Measurements from ENCODE around the gene BROX. TPM values are rescaled to one million over a fixed set of nuclear protein-coding genes. Genes with fewer than 3 reads are reported as not detected.

BROX gene
- total and polyA plus RNA-seq, 7 donors = 22.0 to 61.7 (median 38.2) TPM

DNA sequence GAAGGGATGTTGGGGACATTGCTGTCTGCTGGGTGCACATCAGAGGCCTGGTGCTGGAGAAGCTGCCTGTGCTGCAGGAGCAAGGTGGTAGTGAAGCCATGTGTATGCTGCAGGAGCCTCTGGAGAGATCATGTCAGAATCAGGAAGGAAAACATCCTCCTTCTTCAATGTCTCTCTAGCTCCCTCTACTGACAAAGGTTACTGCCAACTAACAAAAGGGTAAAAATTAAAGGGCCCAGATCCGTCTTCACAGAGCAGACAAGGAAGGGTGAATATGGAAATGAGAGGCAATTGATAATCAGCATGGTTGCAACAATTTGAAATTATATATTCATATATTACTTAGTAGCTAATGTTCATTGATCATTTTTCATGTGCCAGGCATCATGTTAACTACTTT lies 56.8 kb downstream of the BROX start:
- no peaks in the 10 kb centered on the region for H3K36me3 ChIP-seq
- H3K4me3 ChIP-seq = no peak overlapping the region
- WGBS, 2 donors = 44 to 84% methylated on average over 1 of the region's 1 CpG
- peaks cover 0 to 6% (median 2%) of the 10 kb centered on the region in 4 donors for H3K9me3 ChIP-seq
- H3K4me1 ChIP-seq = peaks cover 0 to 21% (median 0%) of the 10 kb centered on the region in 4 donors
- H3K27me3 ChIP-seq = no peaks in the 10 kb centered on the region
- TF ChIP-seq, protein P1, sequence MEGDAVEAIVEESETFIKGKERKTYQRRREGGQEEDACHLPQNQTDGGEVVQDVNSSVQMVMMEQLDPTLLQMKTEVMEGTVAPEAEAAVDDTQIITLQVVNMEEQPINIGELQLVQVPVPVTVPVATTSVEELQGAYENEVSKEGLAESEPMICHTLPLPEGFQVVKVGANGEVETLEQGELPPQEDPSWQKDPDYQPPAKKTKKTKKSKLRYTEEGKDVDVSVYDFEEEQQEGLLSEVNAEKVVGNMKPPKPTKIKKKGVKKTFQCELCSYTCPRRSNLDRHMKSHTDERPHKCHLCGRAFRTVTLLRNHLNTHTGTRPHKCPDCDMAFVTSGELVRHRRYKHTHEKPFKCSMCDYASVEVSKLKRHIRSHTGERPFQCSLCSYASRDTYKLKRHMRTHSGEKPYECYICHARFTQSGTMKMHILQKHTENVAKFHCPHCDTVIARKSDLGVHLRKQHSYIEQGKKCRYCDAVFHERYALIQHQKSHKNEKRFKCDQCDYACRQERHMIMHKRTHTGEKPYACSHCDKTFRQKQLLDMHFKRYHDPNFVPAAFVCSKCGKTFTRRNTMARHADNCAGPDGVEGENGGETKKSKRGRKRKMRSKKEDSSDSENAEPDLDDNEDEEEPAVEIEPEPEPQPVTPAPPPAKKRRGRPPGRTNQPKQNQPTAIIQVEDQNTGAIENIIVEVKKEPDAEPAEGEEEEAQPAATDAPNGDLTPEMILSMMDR (IDR thresholded peaks at IDR 0.05) = no peak
- TF ChIP-seq EP300 (IDR thresholded peaks at IDR 0.05) (no peak), POLR2AphosphoS5 (IDR thresholded peaks at IDR 0.05) (no peak), POLR2A (IDR thresholded peaks at IDR 0.05) (no peak)
- no peak for DNase-seq
- H3K27ac ChIP-seq = peak overlapping the region in 3 of 4 donors; percentile 46 to 75 (median 56)
- intact Hi-C loops (cut with DNase I) = loop anchor here (2.0 kb wide), 1 partner anchor 14 kb away; no protein-coding TSS in a partner anchor

DNA sequence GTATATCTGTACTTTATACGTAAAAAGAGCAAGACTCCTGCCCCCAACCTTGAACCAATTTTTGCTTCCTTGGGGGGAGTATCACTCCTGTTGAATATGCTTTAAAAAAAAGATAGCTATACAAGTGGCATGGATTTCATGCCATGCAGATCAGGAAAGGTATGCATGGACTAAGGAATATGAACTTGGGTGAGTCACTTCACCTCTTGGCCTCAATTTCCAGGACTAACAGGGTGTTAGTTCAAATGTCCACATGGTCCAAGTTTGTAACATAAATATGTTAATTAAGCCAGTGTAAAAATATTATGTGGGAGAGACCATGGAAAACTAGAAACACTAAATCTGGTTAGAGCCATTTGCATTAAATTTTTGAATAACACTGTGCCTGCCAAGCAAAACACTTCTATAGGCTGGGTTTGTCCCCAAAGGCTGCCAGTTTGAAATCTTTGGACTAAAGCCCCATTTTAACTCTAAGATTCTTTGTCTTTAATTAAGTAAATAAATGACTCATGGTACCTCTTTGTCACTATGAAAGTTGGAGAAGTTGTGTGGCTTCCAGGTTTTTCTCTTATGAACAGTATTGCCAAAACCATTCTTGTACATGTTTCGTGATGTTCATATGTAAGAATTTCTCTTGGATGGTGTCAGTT lies 57.7 kb downstream of the BROX start:
- Histone ChIP-seq H3K4me1 (peaks cover 0 to 21% (median 0%) of the 10 kb centered on the region in 4 donors), H3K4me3 (no peak overlapping the region), H3K27me3 (no peaks in the 10 kb centered on the region), H3K36me3 (no peaks in the 10 kb centered on the region), H3K27ac (peak overlapping the region in 1 of 4 donors; percentile 75), H3K9me3 (peaks cover 0 to 6% (median 2%) of the 10 kb centered on the region in 4 donors)
- 92% methylated on average over 2 of the region's 2 CpGs for WGBS, 2 donors
- intact Hi-C loops (cut with DNase I) = loop anchor here (2.0 kb wide), 1 partner anchor 15 kb away; no protein-coding TSS in a partner anchor
- no peak for TF ChIP-seq POLR2A (IDR thresholded peaks at IDR 0.05)
- TF ChIP-seq POLR2AphosphoS5 (IDR thresholded peaks at IDR 0.05) = no peak
- TF ChIP-seq EP300 (IDR thresholded peaks at IDR 0.05) = no peak
- TF ChIP-seq, protein P1 (IDR thresholded peaks at IDR 0.05) = no peak
- no peak for DNase-seq

DNA sequence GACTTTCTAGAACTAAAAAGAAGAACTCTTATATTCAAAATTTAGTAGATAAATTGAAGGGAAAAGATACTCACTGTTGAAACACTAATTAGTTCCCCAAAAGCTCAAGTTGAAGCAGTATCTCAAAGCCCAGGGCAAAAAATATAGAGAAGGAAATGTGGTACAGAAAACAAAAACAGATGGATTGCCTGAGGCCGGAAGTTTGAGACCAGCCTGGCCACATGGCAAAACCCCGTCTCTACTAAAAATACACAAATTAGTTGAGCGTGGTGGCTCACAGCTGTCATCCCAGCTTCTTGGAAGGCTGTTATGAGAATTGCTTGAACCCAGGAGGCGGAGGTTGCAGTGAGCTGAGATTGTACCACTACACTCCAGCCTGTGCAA lies 60.6 kb downstream of the BROX start:
- no peak overlapping the region for H3K4me3 ChIP-seq
- DNase-seq = no peak
- no peak for TF ChIP-seq POLR2A (IDR thresholded peaks at IDR 0.05)
- no peak for TF ChIP-seq EP300 (IDR thresholded peaks at IDR 0.05)
- TF ChIP-seq, protein P1 (IDR thresholded peaks at IDR 0.05) = no peak
- no peak for TF ChIP-seq POLR2AphosphoS5 (IDR thresholded peaks at IDR 0.05)
- H3K9me3 ChIP-seq = peaks cover 0 to 6% (median 2%) of the 10 kb centered on the region in 4 donors
- WGBS, 2 donors = 38 to 72% methylated on average over 4 of the region's 4 CpGs
- H3K36me3 ChIP-seq = no peaks in the 10 kb centered on the region
- H3K27ac ChIP-seq = peak overlapping the region in 3 of 4 donors; percentile 4 to 43 (median 38)
- H3K27me3 ChIP-seq = no peaks in the 10 kb centered on the region
- peaks cover 0 to 18% (median 5%) of the 10 kb centered on the region in 4 donors for H3K4me1 ChIP-seq
- intact Hi-C loops (cut with DNase I) = no loop called here

DNA sequence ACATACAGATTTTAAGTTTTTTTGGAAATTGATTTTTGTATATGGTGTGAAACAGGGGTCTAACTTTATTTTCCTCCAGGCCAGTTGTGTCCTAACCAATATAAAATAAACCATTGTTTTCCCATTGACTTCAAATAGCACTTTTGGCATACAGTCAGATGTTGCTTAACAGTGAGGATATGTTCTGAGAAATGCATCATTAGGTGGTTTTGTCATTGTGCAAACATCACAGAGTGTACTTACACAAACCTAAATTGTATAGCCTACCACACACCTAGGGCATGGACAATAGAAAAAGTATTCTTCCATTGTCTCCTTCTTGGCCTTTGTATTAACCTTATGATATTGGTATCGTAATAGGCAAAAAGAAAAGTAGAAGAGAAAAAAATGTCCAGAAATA lies 65.1 kb downstream of the BROX start:
- Histone ChIP-seq H3K4me3 (no peak overlapping the region), H3K4me1 (peaks cover 0 to 12% (median 9%) of the 10 kb centered on the region in 4 donors), H3K27ac (peak overlapping the region in 2 of 4 donors; percentile 6 to 44), H3K36me3 (no peaks in the 10 kb centered on the region), H3K9me3 (no peaks in the 10 kb centered on the region), H3K27me3 (no peaks in the 10 kb centered on the region)
- DNase-seq = no peak
- 89 to 92% methylated on average over 1 of the region's 1 CpG for WGBS, 2 donors
- intact Hi-C loops (cut with DNase I) = no loop called here
- peak in 1 of 4 donors; percentile 58 for TF ChIP-seq EP300 (IDR thresholded peaks at IDR 0.05)
- peak in 3 of 4 donors; percentile 33 to 63 (median 60) for TF ChIP-seq POLR2AphosphoS5 (IDR thresholded peaks at IDR 0.05)
- TF ChIP-seq, protein P1 (IDR thresholded peaks at IDR 0.05) = no peak

All from sigmoid colon (tissue), 7 donors.